ENCODE results near the gene MFSD6.
A peak's percentile ranks its signal among the peaks of the same experiment; 100 is the strongest.

Gene MFSD6

GRCh38 chr2:190533175-190533967, 125.2 kb downstream of the MFSD6 start:
- TF ChIP-seq CTCF (IDR thresholded peaks at IDR 0.05; ENCODE audit: low read depth, low read length) = no peak
- no peak for DNase-seq (ENCODE audit: low read depth, low spot score)
- in situ Hi-C loops (cut with HindIII; ENCODE audit: low sequenced_read_pairs) = no loop called here
- peak overlapping the region; percentile 44 for H3K4me3 ChIP-seq (ENCODE audit: low read depth, low read length)

DNA sequence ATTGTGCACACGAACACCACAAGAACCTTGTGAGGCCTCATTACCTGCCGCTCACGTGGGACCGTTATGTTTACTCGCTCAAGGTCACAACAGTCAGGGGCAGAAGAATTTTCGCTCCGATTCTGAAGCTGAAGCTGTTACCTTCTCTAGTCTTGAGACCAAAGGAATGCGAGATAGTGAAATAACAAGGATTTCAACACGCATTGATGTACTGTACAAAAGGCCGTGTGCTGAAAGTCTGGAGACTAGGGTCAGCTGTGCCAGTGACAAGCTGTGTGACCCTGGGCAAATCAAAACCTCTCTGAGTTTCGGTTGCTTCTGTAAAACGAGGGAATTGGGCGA, 125.8 kb downstream of the MFSD6 start:
- H3K4me3 ChIP-seq (ENCODE audit: low read depth, low read length) = peak overlapping the region; percentile 44
- in situ Hi-C loops (cut with HindIII; ENCODE audit: low sequenced_read_pairs) = no loop called here
- no peak for DNase-seq (ENCODE audit: low read depth, low spot score)
- TF ChIP-seq CTCF (IDR thresholded peaks at IDR 0.05; ENCODE audit: low read depth, low read length) = no peak

DNA sequence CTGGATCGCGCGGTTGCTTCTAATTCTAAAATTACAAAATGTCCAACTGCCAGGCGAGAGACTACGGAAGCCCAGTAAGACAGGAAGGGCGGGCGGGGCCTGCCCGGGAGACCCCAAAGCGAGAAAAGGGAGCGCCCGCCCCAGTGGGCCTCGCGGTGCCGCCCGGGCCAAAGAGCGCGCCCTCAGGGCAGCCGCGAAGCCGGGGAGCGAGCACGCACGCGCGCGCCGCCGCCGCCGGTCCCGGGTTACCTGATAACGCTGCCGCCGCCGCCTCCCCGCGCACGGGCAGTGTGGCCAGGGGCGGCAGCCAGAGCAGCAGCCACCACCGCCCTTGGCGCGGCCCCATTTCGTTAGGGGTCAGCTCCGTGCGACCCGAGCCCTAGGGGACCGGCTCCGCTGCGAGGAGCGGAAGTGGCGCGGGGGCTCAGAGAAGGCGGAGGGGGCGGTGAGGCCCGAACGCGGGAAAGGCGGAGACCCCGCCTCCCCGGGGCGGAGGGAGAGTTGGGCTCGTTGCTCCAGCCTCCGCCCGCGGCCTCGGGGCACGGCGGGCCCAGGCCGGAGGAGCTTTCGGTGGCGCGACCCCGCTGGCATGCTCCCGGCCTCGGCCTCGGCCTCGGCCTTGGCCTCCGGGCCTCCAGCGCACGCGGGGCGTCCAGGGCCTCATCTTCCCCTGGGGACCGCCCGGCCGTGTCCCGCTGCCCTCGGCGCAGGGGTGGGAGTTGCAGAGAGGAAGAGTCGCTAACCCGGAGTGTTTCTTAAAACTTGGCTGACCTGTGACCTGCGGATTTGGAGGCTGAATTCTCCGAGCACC, 126.4 kb downstream of the MFSD6 start, which contains the start of gene NEMP2:
TSS of gene NEMP2 (minus strand) at position 413 of the 811 bp plus-strand sequence. CDS start at position 346, 67 bp downstream.
- in situ Hi-C loops (cut with HindIII; ENCODE audit: low sequenced_read_pairs) = no loop called here
- no peak for TF ChIP-seq CTCF (IDR thresholded peaks at IDR 0.05; ENCODE audit: low read depth, low read length)
- H3K4me3 ChIP-seq (ENCODE audit: low read depth, low read length) = peak within 1 kb of the TSS; percentile 44
- peak; percentile 61 for DNase-seq (ENCODE audit: low read depth, low spot score)

GRCh38 chr2:190535121-190535439, 126.9 kb downstream of the MFSD6 start:
- in situ Hi-C loops (cut with HindIII; ENCODE audit: low sequenced_read_pairs) = no loop called here
- TF ChIP-seq CTCF (IDR thresholded peaks at IDR 0.05; ENCODE audit: low read depth, low read length) = no peak
- DNase-seq (ENCODE audit: low read depth, low spot score) = peak; percentile 22
- H3K4me3 ChIP-seq (ENCODE audit: low read depth, low read length) = peak overlapping the region; percentile 44

GRCh38 chr2:190535586-190535985, 127.4 kb downstream of the MFSD6 start:
- DNase-seq (ENCODE audit: low read depth, low spot score) = no peak
- no peak for TF ChIP-seq CTCF (IDR thresholded peaks at IDR 0.05; ENCODE audit: low read depth, low read length)
- H3K4me3 ChIP-seq (ENCODE audit: low read depth, low read length) = no peak overlapping the region
- in situ Hi-C loops (cut with HindIII; ENCODE audit: low sequenced_read_pairs) = no loop called here

- in situ Hi-C loops (cut with HindIII; ENCODE audit: low sequenced_read_pairs) = no loop called here
- peak; percentile 36 for DNase-seq (ENCODE audit: low read depth, low spot score)
- H3K4me3 ChIP-seq (ENCODE audit: low read depth, low read length) = no peak overlapping the region
- no peak for TF ChIP-seq CTCF (IDR thresholded peaks at IDR 0.05; ENCODE audit: low read depth, low read length)
Measured at GRCh38 chr2:190537765-190538164, 129.6 kb downstream of the MFSD6 start.
